Mesenteric fat pad (tissue), 1 donor: Measurements from ENCODE around the gene CERS3. TPM values are rescaled to one million over a fixed set of nuclear protein-coding genes. Genes with fewer than 3 reads are reported as not detected.

Source experiments
- DNase-seq: peaks from one replicate; pipeline ENCODE4 v3.0.0-alpha.2; 2020; ENCODE audit warnings: low spot score
- total RNA-seq: library from RNA; stranded (reverse); fragmentation: NEBNext Ultra II Directional; extraction: Animal tissue kit (Norgen Biotek cat#: 25700); gene quantifications from one replicate; pipeline ENCODE4 v1.2.1, GENCODE V29; 2021
- donor health status: DM: yes; HTN: yes; CAD: no.

Gene CERS3
- total RNA-seq, 1 donor from 2014 or later, result not detected

DNA sequence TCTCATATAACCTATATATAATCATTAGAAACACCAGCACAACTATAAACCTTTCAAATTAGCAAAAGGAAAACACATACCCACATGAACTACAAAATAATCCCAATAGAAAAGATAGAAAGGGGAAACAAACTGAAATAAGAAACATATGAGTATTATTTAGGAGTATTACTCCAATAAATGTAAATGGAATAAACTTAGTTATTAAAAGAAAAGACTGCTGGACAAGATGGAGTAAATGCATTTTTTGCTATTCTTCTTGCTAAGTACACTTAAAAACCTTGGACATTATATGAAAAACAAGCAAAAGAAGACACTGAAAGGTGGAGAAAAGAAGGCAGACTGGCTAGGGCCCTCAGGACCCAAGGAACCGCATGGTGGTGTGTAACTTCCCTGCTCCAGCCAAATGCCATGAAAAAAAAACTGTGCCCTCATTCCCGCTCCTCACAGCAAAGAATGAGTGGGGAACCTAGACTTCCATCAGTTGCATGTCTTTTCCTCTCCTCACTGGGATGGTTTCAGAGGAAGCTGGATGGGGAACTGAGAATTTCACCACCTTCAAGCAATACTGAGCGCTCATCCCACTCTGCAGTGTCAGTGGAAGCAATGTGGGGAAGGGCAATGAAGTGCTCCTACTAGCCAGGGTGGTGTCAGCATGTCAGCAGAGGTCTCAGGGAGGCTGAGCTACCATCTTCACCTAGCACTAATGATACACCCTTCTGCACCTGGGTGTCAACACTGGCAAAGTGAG is 143.3 kb downstream of the CERS3 start:
- no peak for DNase-seq

DNA sequence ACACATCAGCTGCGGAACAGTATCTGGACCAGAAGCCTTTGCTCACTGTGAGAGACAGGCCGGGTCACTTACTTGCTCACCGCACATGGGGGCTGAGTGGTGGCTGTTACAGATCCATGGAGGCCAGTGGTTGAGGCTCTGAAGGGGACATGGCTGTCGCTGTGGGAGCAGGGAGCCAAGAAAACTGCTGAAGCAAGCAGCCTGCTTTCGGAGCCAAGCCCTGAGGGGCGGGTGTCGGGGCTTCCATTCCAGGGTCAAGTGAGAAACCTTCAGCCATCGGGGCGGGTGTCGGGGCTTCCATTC is 144.7 kb downstream of the CERS3 start:
- DNase-seq, result no peak

GRCh38 chr15:100383302-100384107 is 145.2 kb downstream of the CERS3 start:
- DNase-seq, result no peak

- no peak for DNase-seq
These were observed 154.8 kb downstream of the CERS3 start for GRCh38 chr15:100373942-100374341.

GRCh38 chr15:100373120-100373896 is 155.4 kb downstream of the CERS3 start:
- no peak for DNase-seq

DNA sequence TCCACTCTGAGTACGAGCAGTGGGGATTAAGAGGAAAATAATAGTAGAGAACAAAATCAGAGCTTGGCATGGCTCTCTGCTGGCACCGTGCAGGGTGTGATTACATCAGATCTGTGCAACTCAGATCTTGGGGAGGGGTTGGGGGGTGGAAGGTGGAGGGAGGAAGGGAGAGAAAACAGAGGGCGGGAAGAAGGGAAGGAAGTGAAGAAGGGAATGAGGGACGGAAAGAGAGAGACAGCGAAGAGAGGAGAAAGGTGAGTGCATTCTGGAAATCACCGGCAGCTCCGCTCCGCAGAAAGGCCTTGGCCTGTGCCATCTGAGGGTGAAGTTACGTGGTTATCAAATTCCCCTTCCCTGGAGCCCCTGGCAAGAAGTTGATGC is 156.0 kb downstream of the CERS3 start:
- no peak for DNase-seq

DNA sequence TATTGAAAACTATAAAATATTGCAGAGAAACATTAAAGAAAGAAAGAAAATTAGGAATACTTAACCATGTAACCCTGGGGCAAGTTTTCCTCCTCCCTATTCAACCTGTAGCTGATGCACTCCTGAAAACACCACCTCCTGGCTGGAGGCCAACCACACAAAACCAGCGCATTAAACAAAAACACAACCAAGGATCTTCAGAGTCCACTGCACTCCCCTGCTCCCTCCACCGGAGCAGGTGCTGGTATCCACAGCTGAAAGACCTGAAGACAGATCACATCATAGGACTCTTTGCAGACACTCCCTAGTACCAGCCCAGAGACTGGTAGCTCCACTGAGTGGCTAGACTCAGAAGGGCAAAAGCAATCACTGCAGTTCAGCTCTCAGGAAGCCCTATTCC is 173.4 kb downstream of the CERS3 start:
- DNase-seq, result no peak

DNA sequence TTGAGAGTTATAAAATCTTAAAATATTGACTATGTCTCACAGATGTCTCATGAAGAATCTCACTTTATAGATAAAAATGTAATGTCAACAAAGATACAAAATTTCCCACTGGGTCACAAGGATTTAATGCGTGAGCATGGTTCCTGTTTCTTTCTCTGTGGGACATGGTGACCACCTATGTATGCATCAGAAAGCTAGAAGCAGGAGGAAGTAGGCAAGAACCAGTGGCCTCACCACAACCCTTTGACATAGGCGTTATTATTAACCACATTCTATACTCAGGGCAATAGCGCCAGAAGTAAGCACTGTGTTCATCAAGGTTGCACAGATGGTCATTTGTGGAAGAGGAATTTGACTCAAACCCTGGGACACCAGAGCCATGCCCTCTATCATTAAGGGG is 175.3 kb downstream of the CERS3 start:
- DNase-seq, result no peak

GRCh38 chr15:100350434-100351226 is 178.1 kb downstream of the CERS3 start:
- no peak for DNase-seq

Other genes with a start within 250 kb of the CERS3 start
- gene ADAMTS17, start 187.0 kb downstream of the CERS3 start, total RNA-seq, result 2.3 TPM
- gene LINS1, start 73.2 kb upstream of the CERS3 start, total RNA-seq, result 9.4 TPM
- gene ASB7, start 73.6 kb upstream of the CERS3 start, total RNA-seq, result 10.3 TPM